ES-I3 (cell line): ENCODE measurements around the gene HS3ST2.

ENCODE experiments used
- H3K36me3 ChIP-seq: 2 replicates; pipeline ENCODE4 v1.6.1; 2013; ENCODE audit warnings: mild to moderate bottlenecking, low read length, control low read depth, moderate library complexity; ENCODE audit not compliant: insufficient read depth
- H3K4me1 ChIP-seq: 2 replicates; pipeline ENCODE4 v1.6.1; 2013; ENCODE audit warnings: mild to moderate bottlenecking, control low read depth, low read length; ENCODE audit not compliant: insufficient read depth
- H3K9ac ChIP-seq: 2 replicates; pipeline ENCODE4 v1.6.1; 2013; ENCODE audit warnings: low read depth, mild to moderate bottlenecking, low read length, moderate library complexity
- H3K9me3 ChIP-seq: 2 replicates; pipeline ENCODE4 v1.6.1; 2013; ENCODE audit warnings: mild to moderate bottlenecking, low read length, moderate library complexity; ENCODE audit not compliant: control insufficient read depth, insufficient read depth

Gene HS3ST2

DNA sequence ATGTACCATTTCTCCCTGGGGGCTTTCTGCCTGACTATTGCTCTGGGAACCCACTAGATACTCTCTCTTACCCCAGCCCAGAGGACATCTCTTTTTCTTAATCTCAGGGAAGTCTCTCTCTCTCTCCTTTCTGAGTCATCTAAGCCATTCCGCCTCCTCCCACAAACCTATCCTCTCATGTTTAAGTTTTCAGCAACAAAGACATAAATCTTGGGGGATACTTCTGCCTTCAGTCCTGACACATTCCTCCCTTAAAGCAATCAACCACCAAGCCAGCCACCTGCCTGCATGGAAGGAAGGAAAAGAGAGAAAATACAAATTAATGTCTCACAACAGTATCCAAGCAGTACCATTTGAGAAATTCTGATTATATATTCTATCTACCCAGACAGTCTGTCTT is 128.8 kb downstream of the HS3ST2 start:
- no peak overlapping the region for H3K9ac ChIP-seq

GRCh38 chr16:22945361-22945760 is 131.4 kb downstream of the HS3ST2 start:
- no peaks in the 10 kb centered on the region for H3K4me1 ChIP-seq

More for the DNA sequence above, 128.8 kb downstream of the HS3ST2 start:
- H3K4me1 ChIP-seq: no peaks in the 10 kb centered on the region
- H3K36me3 ChIP-seq: no peaks in the 10 kb centered on the region
- H3K9me3 ChIP-seq: no peaks in the 10 kb centered on the region

GRCh38 chr16:22946433-22946832 is 132.5 kb downstream of the HS3ST2 start:
- H3K36me3 ChIP-seq: no peaks in the 10 kb centered on the region
- H3K4me1 ChIP-seq: no peaks in the 10 kb centered on the region
- H3K9me3 ChIP-seq: no peaks in the 10 kb centered on the region
- H3K9ac ChIP-seq: no peak overlapping the region

More at GRCh38 chr16:22945361-22945760, 131.4 kb downstream of the HS3ST2 start:
- Histone ChIP-seq H3K9ac (no peak overlapping the region), H3K36me3 (no peaks in the 10 kb centered on the region), H3K9me3 (no peaks in the 10 kb centered on the region)

GRCh38 chr16:22948058-22948602 is 134.2 kb downstream of the HS3ST2 start:
- Histone ChIP-seq H3K9me3 (no peaks in the 10 kb centered on the region), H3K4me1 (no peaks in the 10 kb centered on the region), H3K9ac (no peak overlapping the region), H3K36me3 (no peaks in the 10 kb centered on the region)

GRCh38 chr16:22948603-22949368 is 134.8 kb downstream of the HS3ST2 start:
- Histone ChIP-seq H3K4me1 (no peaks in the 10 kb centered on the region), H3K9me3 (no peaks in the 10 kb centered on the region), H3K36me3 (no peaks in the 10 kb centered on the region), H3K9ac (no peak overlapping the region)

DNA sequence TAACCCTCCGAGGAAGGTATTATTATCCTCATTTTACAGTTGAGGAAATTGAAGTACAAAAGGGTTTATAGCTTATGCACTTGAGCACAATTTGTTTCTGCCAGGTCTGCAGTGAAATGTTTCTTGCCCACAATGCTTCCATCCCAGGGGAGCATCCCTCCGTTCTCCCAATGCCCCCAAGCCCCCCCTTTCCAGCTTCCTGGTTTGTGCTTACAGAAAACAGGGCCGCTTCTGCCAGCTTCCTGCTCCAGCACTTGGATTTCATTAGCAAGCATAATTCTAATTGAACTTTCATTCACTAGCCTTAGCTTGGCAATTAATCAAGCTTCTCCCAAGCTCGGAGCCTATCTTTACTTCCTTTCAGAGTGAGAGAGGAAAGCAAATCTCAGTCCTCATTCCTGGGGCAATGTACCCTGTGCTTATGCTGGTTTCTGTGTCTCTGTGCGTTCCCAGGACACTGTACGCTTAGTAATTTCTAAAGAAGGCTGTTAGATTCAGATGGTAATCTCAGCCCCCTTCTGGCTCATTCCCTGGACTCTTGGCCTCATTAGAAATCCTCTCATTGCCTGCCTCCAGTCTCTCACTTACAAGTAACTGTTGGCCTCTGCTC is 141.6 kb downstream of the HS3ST2 start:
- Histone ChIP-seq H3K36me3 (no peaks in the 10 kb centered on the region), H3K9me3 (no peaks in the 10 kb centered on the region), H3K4me1 (no peaks in the 10 kb centered on the region), H3K9ac (no peak overlapping the region)

- Histone ChIP-seq H3K9ac (no peak overlapping the region), H3K36me3 (no peaks in the 10 kb centered on the region), H3K9me3 (peaks cover 6% of the 10 kb centered on the region; the same call in 1 of the 2 replicates), H3K4me1 (peaks cover 3% of the 10 kb centered on the region; the same call in 1 of the 2 replicates)
Observed at GRCh38 chr16:22961206-22961605, 147.2 kb downstream of the HS3ST2 start.

DNA sequence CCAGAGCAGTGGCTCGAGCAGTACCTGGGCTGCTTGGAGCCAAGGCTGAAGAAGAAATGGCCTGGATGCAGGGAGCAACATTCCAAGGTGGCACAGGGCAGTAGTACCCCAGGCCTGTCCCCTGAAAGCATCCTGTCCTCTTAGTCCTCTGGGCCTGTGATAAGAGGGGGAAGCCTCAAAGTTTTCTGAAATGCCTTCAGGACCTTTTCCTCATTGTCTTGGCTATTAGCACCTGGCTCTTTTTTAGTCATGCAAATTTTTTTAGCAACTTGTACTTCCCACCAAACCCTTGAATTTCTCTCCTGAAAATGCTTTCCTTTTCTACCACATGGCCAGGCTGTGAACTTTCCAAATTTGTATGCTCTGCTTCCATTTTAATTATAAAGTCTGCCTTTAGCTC is 148.9 kb downstream of the HS3ST2 start:
- Histone ChIP-seq H3K9me3 (peaks cover 6% of the 10 kb centered on the region), H3K9ac (no peak overlapping the region), H3K36me3 (no peaks in the 10 kb centered on the region), H3K4me1 (peaks cover 3% of the 10 kb centered on the region; the same call in 1 of the 2 replicates)
